Testis (tissue), 3 donors: Measurements from ENCODE around the gene C19orf33. TPM values are rescaled to one million over a fixed set of nuclear protein-coding genes. Genes with fewer than 3 reads are reported as not detected.

Source experiments
- DNase-seq: peaks from one replicate; pipeline ENCODE4 v3.0.0-alpha.2; 2019
- H3K27ac ChIP-seq, 2 donors: fragments of 200-600 bp; sonication (generic); one replicate each; pipeline ENCODE4 v1.5.1; 2019
- H3K27me3 ChIP-seq: fragments of 200-600 bp; sonication (generic); one replicate; pipeline ENCODE4 v1.5.1; 2019
- H3K36me3 ChIP-seq: fragments of 200-600 bp; sonication (generic); one replicate; pipeline ENCODE4 v1.5.1; 2017; ENCODE audit warnings: low read depth; ENCODE audit errors: missing control alignments
- H3K4me1 ChIP-seq: fragments of 200-600 bp; sonication (generic); one replicate; pipeline ENCODE4 v1.5.1; 2019
- H3K4me3 ChIP-seq, 2 donors: fragments of 200-600 bp; sonication (generic); one replicate each; pipeline ENCODE4 v1.5.1; 2017 to 2019
- H3K9me3 ChIP-seq: fragments of 200-600 bp; sonication (generic); one replicate; pipeline ENCODE4 v1.5.1; 2017
- POLR2A ChIP-seq: fragments of 450-650 bp; IDR thresholded peaks from one replicate; pipeline ENCODE4 v1.6.1; 2017; ENCODE audit warnings: antibody characterized with exemption, mild to moderate bottlenecking, moderate library complexity
- WGBS, 2 donors: methylation state at CpG; one replicate each; pipeline ENCODE4 v1.1.5; 2018; 5-methylcytosine and 5-hydroxymethylcytosine counted together
- intact Hi-C: fragments of 100-400 bp; cut with DNase I; formaldehyde crosslinking; loops from one replicate; pipeline ENCODE4 v1.15.1; 2023; ENCODE audit warnings: low total_unique reads
- polyA plus RNA-seq: library from polyadenylated mRNA; stranded (reverse); fragments of 350-450 nt; fragmentation: Illumina TruSeq; extraction: RNeasy Lipid Tissue Mini Kit (QIAGEN cat#74804); gene quantifications from one replicate; pipeline ENCODE4 v1.2.3, GENCODE V29; 2014; ENCODE audit warnings: low read depth, low replicate concordance; ENCODE audit not compliant: insufficient read depth
- total RNA-seq, 2 donors: library from RNA; depleted of rRNA; stranded (reverse); fragments of >200 nt; gene quantifications; one replicate each; pipeline ENCODE4 v1.2.3, GENCODE V29; 2016
- TF ChIP-seq, protein P1 (sequence below), 3 experiments: fragments of 450-650 bp in 2 of 3; fragments of 200-600 bp in 1 of 3; sonication (generic) in 1 of 3; IDR thresholded peaks; one replicate each; pipeline ENCODE4 v1.5.1; 2016 to 2019; ENCODE audit warnings: antibody characterized with exemption in 3 of 3, mild to moderate bottlenecking in 2 of 3, moderate library complexity in 1 of 3

The C19orf33 gene
- total and polyA plus RNA-seq, 3 donors from 2014 or later = 1.1 to 7.9 (median 1.7) TPM

- Histone ChIP-seq H3K9me3 (no peaks in the 10 kb centered on the region), H3K4me3 (no peak overlapping the region), H3K4me1 (no peaks in the 10 kb centered on the region), H3K27ac (no peak overlapping the region), H3K27me3 (no peaks in the 10 kb centered on the region), H3K36me3 (no peaks in the 10 kb centered on the region)
- no peak for TF ChIP-seq POLR2A
- TF ChIP-seq, protein P1, sequence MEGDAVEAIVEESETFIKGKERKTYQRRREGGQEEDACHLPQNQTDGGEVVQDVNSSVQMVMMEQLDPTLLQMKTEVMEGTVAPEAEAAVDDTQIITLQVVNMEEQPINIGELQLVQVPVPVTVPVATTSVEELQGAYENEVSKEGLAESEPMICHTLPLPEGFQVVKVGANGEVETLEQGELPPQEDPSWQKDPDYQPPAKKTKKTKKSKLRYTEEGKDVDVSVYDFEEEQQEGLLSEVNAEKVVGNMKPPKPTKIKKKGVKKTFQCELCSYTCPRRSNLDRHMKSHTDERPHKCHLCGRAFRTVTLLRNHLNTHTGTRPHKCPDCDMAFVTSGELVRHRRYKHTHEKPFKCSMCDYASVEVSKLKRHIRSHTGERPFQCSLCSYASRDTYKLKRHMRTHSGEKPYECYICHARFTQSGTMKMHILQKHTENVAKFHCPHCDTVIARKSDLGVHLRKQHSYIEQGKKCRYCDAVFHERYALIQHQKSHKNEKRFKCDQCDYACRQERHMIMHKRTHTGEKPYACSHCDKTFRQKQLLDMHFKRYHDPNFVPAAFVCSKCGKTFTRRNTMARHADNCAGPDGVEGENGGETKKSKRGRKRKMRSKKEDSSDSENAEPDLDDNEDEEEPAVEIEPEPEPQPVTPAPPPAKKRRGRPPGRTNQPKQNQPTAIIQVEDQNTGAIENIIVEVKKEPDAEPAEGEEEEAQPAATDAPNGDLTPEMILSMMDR (IDR thresholded peaks at IDR 0.05) = no peak
- intact Hi-C loops = no loop called here
- no peak for DNase-seq
- 93 to 95% methylated on average over 15 of the region's 15 CpGs for WGBS, 2 donors
These were observed 14.1 kb upstream of the C19orf33 start for GRCh38 chr19:38289955-38290354.

GRCh38 chr19:38290631-38291147 lies 13.4 kb upstream of the C19orf33 start:
- Histone ChIP-seq H3K4me3 (no peak overlapping the region), H3K27me3 (no peaks in the 10 kb centered on the region), H3K4me1 (no peaks in the 10 kb centered on the region), H3K27ac (no peak overlapping the region), H3K9me3 (no peaks in the 10 kb centered on the region), H3K36me3 (no peaks in the 10 kb centered on the region)
- 93 to 94% methylated on average over 9 to 13 of the region's 13 CpGs for WGBS, 2 donors
- intact Hi-C loops = no loop called here
- no peak for DNase-seq
- TF ChIP-seq, protein P1 (IDR thresholded peaks at IDR 0.05) = no peak
- TF ChIP-seq POLR2A = no peak

- no peaks in the 10 kb centered on the region for H3K36me3 ChIP-seq
- WGBS, 2 donors = 77 to 84% methylated on average over 14 to 15 of the region's 15 CpGs
- no peaks in the 10 kb centered on the region for H3K4me1 ChIP-seq
- H3K27me3 ChIP-seq = no peaks in the 10 kb centered on the region
- intact Hi-C loops = no loop called here
- H3K9me3 ChIP-seq = no peaks in the 10 kb centered on the region
- DNase-seq = no peak
- H3K27ac ChIP-seq = no peak overlapping the region
- TF ChIP-seq, protein P1 (IDR thresholded peaks at IDR 0.05) = no peak
- no peak for TF ChIP-seq POLR2A
- no peak overlapping the region for H3K4me3 ChIP-seq
These were observed 12.2 kb upstream of the C19orf33 start for GRCh38 chr19:38291855-38292254.

DNA sequence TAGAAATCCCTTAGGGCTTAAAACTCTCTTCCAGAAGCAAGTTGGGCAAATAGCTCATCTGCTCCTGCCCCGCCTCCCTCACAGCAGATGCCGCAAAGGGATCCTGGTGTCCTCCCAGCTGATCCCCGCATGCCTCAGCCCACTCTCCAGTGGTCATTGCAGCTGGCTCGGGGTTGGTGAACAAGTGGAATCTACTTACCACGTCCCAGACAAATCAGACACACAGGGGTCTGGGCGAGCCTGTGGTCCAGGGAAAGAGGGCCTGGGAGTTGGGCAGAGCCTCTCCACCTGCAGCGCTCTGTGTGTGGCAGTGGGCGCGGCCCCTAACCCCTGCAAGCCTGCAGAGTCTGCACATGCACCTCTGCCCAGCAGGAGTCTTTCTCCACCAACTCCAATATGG lies 10.8 kb upstream of the C19orf33 start:
- Histone ChIP-seq H3K4me1 (no peaks in the 10 kb centered on the region), H3K27me3 (no peaks in the 10 kb centered on the region), H3K27ac (no peak overlapping the region), H3K4me3 (no peak overlapping the region), H3K9me3 (no peaks in the 10 kb centered on the region), H3K36me3 (no peaks in the 10 kb centered on the region)
- intact Hi-C loops = no loop called here
- WGBS, 2 donors = 90 to 93% methylated on average over 8 to 9 of the region's 9 CpGs
- DNase-seq = no peak
- no peak for TF ChIP-seq POLR2A

GRCh38 chr19:38294090-38294489 lies 10.0 kb upstream of the C19orf33 start:
- Histone ChIP-seq H3K9me3 (no peaks in the 10 kb centered on the region), H3K4me1 (no peaks in the 10 kb centered on the region), H3K4me3 (no peak overlapping the region), H3K27ac (no peak overlapping the region), H3K27me3 (no peaks in the 10 kb centered on the region), H3K36me3 (no peaks in the 10 kb centered on the region)
- TF ChIP-seq POLR2A = no peak
- TF ChIP-seq, protein P1 (IDR thresholded peaks at IDR 0.05) = no peak
- WGBS, 2 donors = 86% methylated on average over 8 of the region's 8 CpGs
- DNase-seq = no peak
- intact Hi-C loops = no loop called here
